Mucosa of descending colon (tissue), 3 donors: ENCODE measurements around the gene BTBD18. TPM values are rescaled to one million over a fixed set of nuclear protein-coding genes. Genes with fewer than 3 reads are reported as not detected.
"Not testable (repeated sequence)": the region's sequence is repeated elsewhere in the genome, so short reads cannot be mapped to it uniquely, and the experiment has no call there.

ENCODE experiments used
- ATAC-seq: fragments of 200-7000 bp; cut with Tn5 transposase; one replicate; pipeline ENCODE4 v1.9.1; 2020; ENCODE audit warnings: mild to moderate bottlenecking, moderate library complexity
- DNase-seq, 3 donors: peaks; one replicate each; pipeline ENCODE4 v3.0.0-alpha.2; 2020
- H3K36me3 ChIP-seq: fragments of 200-600 bp; one replicate; pipeline ENCODE4 v1.8.0; 2021; ENCODE audit warnings: low read depth, mild to moderate bottlenecking
- H3K4me1 ChIP-seq: fragments of 200-600 bp; one replicate; pipeline ENCODE4 v1.8.0; 2021; ENCODE audit warnings: low read depth, mild to moderate bottlenecking
- H3K4me3 ChIP-seq: fragments of 200-600 bp; one replicate; pipeline ENCODE4 v1.8.0; 2021; ENCODE audit warnings: mild to moderate bottlenecking
- H3K9me3 ChIP-seq: fragments of 200-600 bp; one replicate; pipeline ENCODE4 v1.8.0; 2021; ENCODE audit warnings: mild to moderate bottlenecking
- intact Hi-C, 2 donors: fragments of 100-400 bp; cut with DNase I in 1 of 2; cut with micrococcal nuclease in 1 of 2; formaldehyde crosslinking; loops; one replicate each; pipeline versions ENCODE4 v1.11.0 to v1.11.1; 2022; cut with DNase I, micrococcal nuclease
- total RNA-seq, 3 donors: library from RNA; stranded (reverse); fragmentation: NEBNext Ultra II Directional in 2 of 3; extraction: Animal tissue kit (Norgen Biotek cat#: 25700) in 2 of 3; gene quantifications; one replicate each; pipeline versions ENCODE4 v1.2.1 to v1.2.4, GENCODE V29; 2021 to 2023
- TF ChIP-seq, protein P1 (sequence below): fragments of 200-600 bp; IDR thresholded peaks from one replicate; pipeline ENCODE4 v1.8.0; 2022; ENCODE audit warnings: antibody characterized with exemption, mild to moderate bottlenecking
- donor health status: DM: no; HTN: no; CAD: no; lungs with moderate emphysema.
- donor health status: DM: no; HTN: no; CAD: no.
- donor health status: DM: no; HTN: yes; CAD: no.

BTBD18 gene
- total RNA-seq, 3 donors from 2014 or later: not detected

- H3K4me3 ChIP-seq: no peak overlapping the region
- intact Hi-C loops: no loop called here
- no peaks in the 10 kb centered on the region for H3K9me3 ChIP-seq
- H3K4me1 ChIP-seq: peaks cover 21% of the 10 kb centered on the region
- DNase-seq (no peak), ATAC-seq (no peak)
- TF ChIP-seq, protein P1, sequence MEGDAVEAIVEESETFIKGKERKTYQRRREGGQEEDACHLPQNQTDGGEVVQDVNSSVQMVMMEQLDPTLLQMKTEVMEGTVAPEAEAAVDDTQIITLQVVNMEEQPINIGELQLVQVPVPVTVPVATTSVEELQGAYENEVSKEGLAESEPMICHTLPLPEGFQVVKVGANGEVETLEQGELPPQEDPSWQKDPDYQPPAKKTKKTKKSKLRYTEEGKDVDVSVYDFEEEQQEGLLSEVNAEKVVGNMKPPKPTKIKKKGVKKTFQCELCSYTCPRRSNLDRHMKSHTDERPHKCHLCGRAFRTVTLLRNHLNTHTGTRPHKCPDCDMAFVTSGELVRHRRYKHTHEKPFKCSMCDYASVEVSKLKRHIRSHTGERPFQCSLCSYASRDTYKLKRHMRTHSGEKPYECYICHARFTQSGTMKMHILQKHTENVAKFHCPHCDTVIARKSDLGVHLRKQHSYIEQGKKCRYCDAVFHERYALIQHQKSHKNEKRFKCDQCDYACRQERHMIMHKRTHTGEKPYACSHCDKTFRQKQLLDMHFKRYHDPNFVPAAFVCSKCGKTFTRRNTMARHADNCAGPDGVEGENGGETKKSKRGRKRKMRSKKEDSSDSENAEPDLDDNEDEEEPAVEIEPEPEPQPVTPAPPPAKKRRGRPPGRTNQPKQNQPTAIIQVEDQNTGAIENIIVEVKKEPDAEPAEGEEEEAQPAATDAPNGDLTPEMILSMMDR: no peak
- H3K36me3 ChIP-seq: no peaks in the 10 kb centered on the region
Observed at GRCh38 chr11:57709802-57710367, 41.7 kb downstream of the BTBD18 start.

DNA sequence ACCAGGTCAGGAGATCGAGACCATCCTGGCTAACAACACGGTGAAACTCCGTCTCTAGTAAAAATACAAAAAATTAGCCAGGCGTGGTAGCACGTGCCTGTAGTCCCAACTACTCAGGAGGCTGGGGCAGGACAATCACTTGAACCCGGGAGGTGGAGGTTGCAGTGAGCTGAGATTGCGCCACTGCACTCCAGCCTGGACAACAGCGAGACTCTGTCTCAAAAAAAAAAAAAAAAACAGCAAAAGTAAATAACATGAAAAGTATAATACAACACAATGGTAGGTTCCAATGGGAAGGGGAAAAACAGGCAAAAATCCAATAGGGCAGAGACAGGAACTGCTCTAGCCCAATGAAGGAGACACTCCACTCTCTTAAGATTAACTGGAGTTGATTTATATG, 46.2 kb downstream of the BTBD18 start:
- H3K4me3 ChIP-seq, intact Hi-C loops, H3K4me1 ChIP-seq, H3K36me3 ChIP-seq, H3K9me3 ChIP-seq, DNase-seq, ATAC-seq: not testable (repeated sequence)

DNA sequence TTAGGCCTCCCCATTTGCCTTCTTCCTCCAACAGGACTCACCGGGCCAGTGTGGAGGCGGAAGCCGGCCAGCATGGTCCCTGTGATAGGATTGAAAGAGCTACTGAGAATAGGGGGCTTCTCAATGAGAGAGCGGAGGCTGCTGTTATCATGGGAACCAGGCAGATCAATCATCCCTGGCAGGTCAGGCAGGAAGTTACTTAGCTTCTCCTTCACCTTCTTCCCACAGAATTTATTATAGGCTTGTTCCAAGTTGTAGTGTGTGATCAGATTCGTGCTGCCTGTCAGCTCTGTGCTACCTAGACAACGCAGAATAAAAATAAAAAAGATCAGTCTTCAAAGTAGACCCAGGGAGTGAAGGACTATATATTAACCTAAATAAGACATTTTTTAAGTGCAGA, 46.7 kb downstream of the BTBD18 start:
- no peaks in the 10 kb centered on the region for H3K4me1 ChIP-seq
- ATAC-seq (no peak), DNase-seq (no peak)
- H3K9me3 ChIP-seq: no peaks in the 10 kb centered on the region
- H3K36me3 ChIP-seq: no peaks in the 10 kb centered on the region
- intact Hi-C loops: no loop called here
- TF ChIP-seq, protein P1: no peak
- no peak overlapping the region for H3K4me3 ChIP-seq

- DNase-seq (no peak), ATAC-seq (no peak)
- TF ChIP-seq, protein P1: no peak
- no peak overlapping the region for H3K4me3 ChIP-seq
- no peaks in the 10 kb centered on the region for H3K4me1 ChIP-seq
- intact Hi-C loops: no loop called here
- peaks cover 5% of the 10 kb centered on the region for H3K36me3 ChIP-seq
- no peaks in the 10 kb centered on the region for H3K9me3 ChIP-seq
Observed at GRCh38 chr11:57703341-57703740, 48.3 kb downstream of the BTBD18 start.

DNA sequence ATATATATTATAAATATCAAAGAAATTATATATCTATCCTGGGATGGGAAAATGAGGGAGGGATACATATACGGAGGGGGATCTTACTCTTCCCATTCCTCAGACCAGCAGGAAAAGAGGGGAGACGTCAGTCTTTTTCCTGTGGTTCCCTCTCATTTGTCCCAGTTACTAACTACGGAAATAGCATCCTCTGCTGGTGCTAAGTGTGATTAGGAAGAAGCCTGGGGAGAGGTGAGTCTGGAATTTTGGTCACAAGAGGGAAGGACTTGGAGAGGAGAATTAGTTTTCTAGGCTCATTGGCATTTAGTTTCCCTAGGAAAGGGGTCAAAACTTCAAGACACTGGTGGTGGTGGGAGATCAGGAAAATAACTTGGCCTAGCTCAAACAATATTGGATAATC, 51.2 kb downstream of the BTBD18 start:
- TF ChIP-seq, protein P1: no peak
- Histone ChIP-seq H3K4me3 (no peak overlapping the region), H3K36me3 (peaks cover 11% of the 10 kb centered on the region), H3K9me3 (no peaks in the 10 kb centered on the region), H3K4me1 (no peaks in the 10 kb centered on the region)
- ATAC-seq (no peak), DNase-seq (no peak)
- intact Hi-C loops: no loop called here

DNA sequence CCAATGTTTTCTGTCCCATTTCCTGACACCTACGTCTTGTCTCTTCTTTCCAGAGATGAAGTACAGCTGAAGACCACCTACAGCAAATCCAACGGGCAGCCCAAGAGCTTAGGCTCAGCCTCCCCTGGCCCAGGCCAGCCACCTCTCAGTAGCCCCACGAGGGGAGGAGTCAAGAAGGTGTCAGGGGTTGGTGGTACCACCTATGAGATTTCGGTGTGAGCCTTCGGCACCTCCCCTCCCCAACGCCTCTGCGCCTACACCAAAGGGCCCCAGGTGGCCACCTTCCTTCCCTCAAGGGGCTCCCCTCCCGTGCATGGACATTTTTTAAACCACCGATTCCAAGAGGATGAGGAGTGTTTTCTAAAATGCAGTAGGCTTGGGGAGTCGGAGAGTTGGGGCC, 51.8 kb downstream of the BTBD18 start:
- ATAC-seq (no peak), DNase-seq (no peak)
- H3K36me3 ChIP-seq: peaks cover 16% of the 10 kb centered on the region
- H3K4me1 ChIP-seq: no peaks in the 10 kb centered on the region
- H3K4me3 ChIP-seq: no peak overlapping the region
- no peaks in the 10 kb centered on the region for H3K9me3 ChIP-seq
- intact Hi-C loops: no loop called here
- TF ChIP-seq, protein P1: no peak
